ENCODE data around the gene LRRC19. TPM values are rescaled to one million over a fixed set of nuclear protein-coding genes. Genes with fewer than 3 reads are reported as not detected.
A peak's percentile ranks its signal among the peaks of the same experiment; 100 is the strongest.

Gene LRRC19
- total RNA-seq: not detected in 2 replicates

GRCh38 chr9:27005491-27005890 is at the start of gene LRRC19:
TSS of gene LRRC19 (minus strand) at chr9:27005672. CDS start at chr9:26999694, 5,978 bp downstream.
- no peak for DNase-seq (ENCODE audit: low spot score)
- intact Hi-C loops (cut with micrococcal nuclease): no loop called here
- H3K36me3 Mint-ChIP-seq (ENCODE audit: low read depth): no peaks in the 10 kb centered on the region
- H3K9me3 Mint-ChIP-seq: no peaks in the 10 kb centered on the region
- no peak within 1 kb of the TSS for H3K4me3 Mint-ChIP-seq (ENCODE audit: low read depth)
- no peaks in the 10 kb centered on the region for H3K27me3 Mint-ChIP-seq (ENCODE audit: low read depth)
- H3K4me1 Mint-ChIP-seq (ENCODE audit: low read depth): no peaks in the 10 kb centered on the region
- no peak within 1 kb of the TSS for H3K27ac Mint-ChIP-seq

- H3K9me3 Mint-ChIP-seq: no peaks in the 10 kb centered on the region
- no peaks in the 10 kb centered on the region for H3K36me3 Mint-ChIP-seq (ENCODE audit: low read depth)
- DNase-seq (ENCODE audit: low spot score): no peak
- H3K4me3 Mint-ChIP-seq (ENCODE audit: low read depth): no peak overlapping the region
- H3K4me1 Mint-ChIP-seq (ENCODE audit: low read depth): no peaks in the 10 kb centered on the region
- no peak overlapping the region for H3K27ac Mint-ChIP-seq
- no peaks in the 10 kb centered on the region for H3K27me3 Mint-ChIP-seq (ENCODE audit: low read depth)
- intact Hi-C loops (cut with micrococcal nuclease): no loop called here
Measured at GRCh38 chr9:27054841-27055240, 49.4 kb upstream of the LRRC19 start.

GRCh38 chr9:27054125-27054524 is 48.7 kb upstream of the LRRC19 start:
- H3K36me3 Mint-ChIP-seq (ENCODE audit: low read depth): no peaks in the 10 kb centered on the region
- intact Hi-C loops (cut with micrococcal nuclease): no loop called here
- no peak overlapping the region for H3K27ac Mint-ChIP-seq
- no peaks in the 10 kb centered on the region for H3K9me3 Mint-ChIP-seq
- H3K4me1 Mint-ChIP-seq (ENCODE audit: low read depth): no peaks in the 10 kb centered on the region
- no peaks in the 10 kb centered on the region for H3K27me3 Mint-ChIP-seq (ENCODE audit: low read depth)
- no peak overlapping the region for H3K4me3 Mint-ChIP-seq (ENCODE audit: low read depth)
- DNase-seq (ENCODE audit: low spot score): no peak

GRCh38 chr9:27053369-27054022 is 48.0 kb upstream of the LRRC19 start:
- no peaks in the 10 kb centered on the region for H3K9me3 Mint-ChIP-seq
- H3K36me3 Mint-ChIP-seq (ENCODE audit: low read depth): no peaks in the 10 kb centered on the region
- H3K27ac Mint-ChIP-seq: no peak overlapping the region
- no peaks in the 10 kb centered on the region for H3K27me3 Mint-ChIP-seq (ENCODE audit: low read depth)
- no peaks in the 10 kb centered on the region for H3K4me1 Mint-ChIP-seq (ENCODE audit: low read depth)
- no peak overlapping the region for H3K4me3 Mint-ChIP-seq (ENCODE audit: low read depth)
- no peak for DNase-seq (ENCODE audit: low spot score)
- intact Hi-C loops (cut with micrococcal nuclease): no loop called here

GRCh38 chr9:27047136-27047535 is 41.7 kb upstream of the LRRC19 start:
- no peaks in the 10 kb centered on the region for H3K9me3 Mint-ChIP-seq
- H3K4me1 Mint-ChIP-seq (ENCODE audit: low read depth): no peaks in the 10 kb centered on the region
- H3K4me3 Mint-ChIP-seq (ENCODE audit: low read depth): no peak overlapping the region
- DNase-seq (ENCODE audit: low spot score): no peak
- H3K27me3 Mint-ChIP-seq (ENCODE audit: low read depth): no peaks in the 10 kb centered on the region
- intact Hi-C loops (cut with micrococcal nuclease): no loop called here
- no peak overlapping the region for H3K27ac Mint-ChIP-seq
- no peaks in the 10 kb centered on the region for H3K36me3 Mint-ChIP-seq (ENCODE audit: low read depth)

GRCh38 chr9:27043176-27043575 is 37.7 kb upstream of the LRRC19 start:
- DNase-seq (ENCODE audit: low spot score): no peak
- Mint-ChIP-seq H3K4me3 (ENCODE audit: low read depth) (no peak overlapping the region), H3K36me3 (ENCODE audit: low read depth) (no peaks in the 10 kb centered on the region), H3K27ac (no peak overlapping the region), H3K27me3 (ENCODE audit: low read depth) (no peaks in the 10 kb centered on the region), H3K4me1 (ENCODE audit: low read depth) (no peaks in the 10 kb centered on the region), H3K9me3 (no peaks in the 10 kb centered on the region)
- intact Hi-C loops (cut with micrococcal nuclease): no loop called here

- Mint-ChIP-seq H3K27ac (no peak overlapping the region), H3K9me3 (no peaks in the 10 kb centered on the region), H3K36me3 (ENCODE audit: low read depth) (no peaks in the 10 kb centered on the region), H3K27me3 (ENCODE audit: low read depth) (no peaks in the 10 kb centered on the region), H3K4me1 (ENCODE audit: low read depth) (no peaks in the 10 kb centered on the region), H3K4me3 (ENCODE audit: low read depth) (no peak overlapping the region)
- DNase-seq (ENCODE audit: low spot score): no peak
- intact Hi-C loops (cut with micrococcal nuclease): no loop called here
Measured at GRCh38 chr9:27042476-27042875, 37.0 kb upstream of the LRRC19 start.

GRCh38 chr9:27041746-27042145 is 36.3 kb upstream of the LRRC19 start:
- Mint-ChIP-seq H3K9me3 (no peaks in the 10 kb centered on the region), H3K27me3 (ENCODE audit: low read depth) (no peaks in the 10 kb centered on the region), H3K4me3 (ENCODE audit: low read depth) (no peak overlapping the region), H3K27ac (no peak overlapping the region), H3K36me3 (ENCODE audit: low read depth) (no peaks in the 10 kb centered on the region), H3K4me1 (ENCODE audit: low read depth) (no peaks in the 10 kb centered on the region)
- no peak for DNase-seq (ENCODE audit: low spot score)
- intact Hi-C loops (cut with micrococcal nuclease): no loop called here

- DNase-seq (ENCODE audit: low spot score): no peak
- H3K27me3 Mint-ChIP-seq (ENCODE audit: low read depth): no peaks in the 10 kb centered on the region
- H3K4me1 Mint-ChIP-seq (ENCODE audit: low read depth): no peaks in the 10 kb centered on the region
- intact Hi-C loops (cut with micrococcal nuclease): no loop called here
- no peaks in the 10 kb centered on the region for H3K36me3 Mint-ChIP-seq (ENCODE audit: low read depth)
- H3K27ac Mint-ChIP-seq: no peak overlapping the region
- no peaks in the 10 kb centered on the region for H3K9me3 Mint-ChIP-seq
- no peak overlapping the region for H3K4me3 Mint-ChIP-seq (ENCODE audit: low read depth)
Measured at GRCh38 chr9:27037499-27037898, 32.0 kb upstream of the LRRC19 start.

- peak; percentile 16 for DNase-seq (ENCODE audit: low spot score)
- no peaks in the 10 kb centered on the region for H3K9me3 Mint-ChIP-seq
- no peaks in the 10 kb centered on the region for H3K4me1 Mint-ChIP-seq (ENCODE audit: low read depth)
- H3K4me3 Mint-ChIP-seq (ENCODE audit: low read depth): no peak overlapping the region
- no peaks in the 10 kb centered on the region for H3K36me3 Mint-ChIP-seq (ENCODE audit: low read depth)
- no peaks in the 10 kb centered on the region for H3K27me3 Mint-ChIP-seq (ENCODE audit: low read depth)
- no peak overlapping the region for H3K27ac Mint-ChIP-seq
- intact Hi-C loops (cut with micrococcal nuclease): loop anchor here (1.0 kb wide), 1 partner anchor 242 kb away; no protein-coding TSS in a partner anchor
Measured at GRCh38 chr9:27033815-27034403, 28.4 kb upstream of the LRRC19 start.

- Mint-ChIP-seq H3K27ac (no peak overlapping the region), H3K36me3 (ENCODE audit: low read depth) (peaks cover 13% of the 10 kb centered on the region)
Measured at GRCh38 chr9:27029186-27029585, 23.7 kb upstream of the LRRC19 start.

GRCh38 chr9:27022920-27023319 is 17.4 kb upstream of the LRRC19 start:
- peaks cover 18% of the 10 kb centered on the region for H3K36me3 Mint-ChIP-seq (ENCODE audit: low read depth)
- DNase-seq (ENCODE audit: low spot score): no peak
- H3K27ac Mint-ChIP-seq: no peak overlapping the region
- H3K27me3 Mint-ChIP-seq (ENCODE audit: low read depth): no peaks in the 10 kb centered on the region
- H3K4me3 Mint-ChIP-seq (ENCODE audit: low read depth): no peak overlapping the region
- intact Hi-C loops (cut with micrococcal nuclease): no loop called here
- H3K4me1 Mint-ChIP-seq (ENCODE audit: low read depth): peaks cover 2% of the 10 kb centered on the region
- H3K9me3 Mint-ChIP-seq: no peaks in the 10 kb centered on the region

More at GRCh38 chr9:27029186-27029585, 23.7 kb upstream of the LRRC19 start:
- Mint-ChIP-seq H3K4me1 (ENCODE audit: low read depth) (no peaks in the 10 kb centered on the region), H3K27me3 (ENCODE audit: low read depth) (no peaks in the 10 kb centered on the region), H3K9me3 (no peaks in the 10 kb centered on the region), H3K4me3 (ENCODE audit: low read depth) (no peak overlapping the region)
- intact Hi-C loops (cut with micrococcal nuclease): no loop called here
- DNase-seq (ENCODE audit: low spot score): no peak

GRCh38 chr9:27019589-27019988 is 14.1 kb upstream of the LRRC19 start:
- no peaks in the 10 kb centered on the region for H3K27me3 Mint-ChIP-seq (ENCODE audit: low read depth)
- H3K27ac Mint-ChIP-seq: no peak overlapping the region
- no peaks in the 10 kb centered on the region for H3K9me3 Mint-ChIP-seq
- peaks cover 13% of the 10 kb centered on the region for H3K36me3 Mint-ChIP-seq (ENCODE audit: low read depth)
- no peak overlapping the region for H3K4me3 Mint-ChIP-seq (ENCODE audit: low read depth)
- H3K4me1 Mint-ChIP-seq (ENCODE audit: low read depth): peaks cover 2% of the 10 kb centered on the region
- DNase-seq (ENCODE audit: low spot score): no peak
- intact Hi-C loops (cut with micrococcal nuclease): no loop called here

Data from activated T-helper 2 cell treated with anti-CD3 and anti-CD28 coated beads, Interferon-gamma antibody, Interleukin-2, Interleukin-4, amounts not matched to agents 10 μg/mL and 5 μg/mL and 100 μg/mL, durations not matched to agents 14 hours and 24 hours and 36 hours (primary cell).